A549 (cell line): ENCODE measurements around the gene CP. TPM values are rescaled to one million over a fixed set of nuclear protein-coding genes. Genes with fewer than 3 reads are reported as not detected.

ENCODE experiments used
- ATAC-seq, 2 experiments: fragments of 200-7000 bp in 1 of 2; fragments of >200 bp in 1 of 2; cut with Nextera tagmentation in 1 of 2; cut with Tn5 transposase in 1 of 2; 3 replicates each; pipeline versions ENCODE4 v1.8.0 to v1.9.1; 2018 to 2020; ENCODE audit warnings: mild to moderate bottlenecking in 1 of 2, moderate library complexity in 1 of 2
- CTCF ChIA-PET: fragments of 300-600 bp; sonication (Branson Sonifier 250); formaldehyde crosslinking; extraction: SDS; loops from one replicate; lab custom pipeline; 2021; ENCODE audit warnings: antibody characterized with exemption, inconsistent platforms; lab: Yijun Ruan, JAX
- POLR2A ChIA-PET: fragments of 350-600 bp; formaldehyde crosslinking; extraction: SDS; loops from one replicate; lab custom pipeline; 2021; ENCODE audit warnings: antibody characterized with exemption, inconsistent platforms; lab: Yijun Ruan, JAX
- DNase-seq, 2 experiments: peaks; one replicate each; pipeline versions ENCODE4 v3.0.0 to v3.0.0-alpha.2; 2011 to 2016; ENCODE audit warnings: low read depth in 1 of 2, low spot score in 1 of 2
- FAIRE-seq: peaks from 2 replicates; lab custom pipeline; 2011; peaks lifted over from hg19 to GRCh38; lab: Jason Lieb, UNC
- H3K27ac ChIP-seq, 2 experiments: fragments of >200 bp; sonication (Bioruptor Twin); formaldehyde crosslinking; 3 replicates each; pipeline ENCODE4 v1.5.1; 2016 to 2017
- H3K4me1 ChIP-seq: fragments of >200 bp; sonication (Bioruptor Twin); formaldehyde crosslinking; 3 replicates; pipeline ENCODE4 v1.6.1; 2016
- H3K4me2 ChIP-seq: fragments of >200 bp; sonication (Bioruptor Twin); formaldehyde crosslinking; 3 replicates; pipeline ENCODE4 v1.6.1; 2016
- H3K4me3 ChIP-seq: fragments of >200 bp; sonication (Bioruptor Twin); formaldehyde crosslinking; 3 replicates; pipeline ENCODE4 v1.5.1; 2016
- H3K9me3 ChIP-seq: fragments of >200 bp; sonication (Bioruptor Twin); formaldehyde crosslinking; 3 replicates; pipeline ENCODE4 v1.6.1; 2016
- ATOH8 ChIP-seq: fragments of 250-450 bp; sonication (Bioruptor Pico); IDR thresholded peaks from 2 replicates; pipeline ENCODE4 v1.5.0; 2020; ENCODE audit warnings: low read depth, mild to moderate bottlenecking, moderate library complexity
- BCL3 ChIP-seq: fragments of >200 bp; sonication (Bioruptor Twin); formaldehyde crosslinking; IDR thresholded peaks from 3 replicates; pipeline ENCODE4 v1.6.1; 2016
- BHLHE40 ChIP-seq: IDR thresholded peaks from 2 replicates; pipeline ENCODE4 v1.6.1; 2012; ENCODE audit warnings: low read depth, low read length, inconsistent platforms
- CBX8 ChIP-seq: fragments of 200-600 bp; sonication (generic); IDR thresholded peaks from 2 replicates; pipeline ENCODE4 v1.6.1; 2016
- EHMT2 ChIP-seq: fragments of 200-600 bp; sonication (generic); IDR thresholded peaks from 2 replicates; pipeline ENCODE4 v1.6.1; 2016; ENCODE audit warnings: antibody characterized with exemption, low read depth, mild to moderate bottlenecking, moderate library complexity
- ELK1 ChIP-seq: fragments of 150-350 bp; IDR thresholded peaks from 2 replicates; pipeline ENCODE4 v1.6.1; 2014; ENCODE audit warnings: low read depth, mild to moderate bottlenecking, low read length
- ESRRA ChIP-seq: fragments of 150-350 bp; IDR thresholded peaks from 2 replicates; pipeline ENCODE4 v1.6.1; 2014; ENCODE audit warnings: mild to moderate bottlenecking, low read length, borderline replicate concordance
- FOSL2 ChIP-seq, 2 experiments: fragments of 450-650 bp in 1 of 2; fragments of >200 bp in 1 of 2; sonication (Bioruptor Twin) in 1 of 2; formaldehyde crosslinking; IDR thresholded peaks; 2 replicates each; pipeline versions ENCODE4 v1.5.0 to v1.6.1; 2016 to 2020; ENCODE audit warnings: mild to moderate bottlenecking in 1 of 2, moderate library complexity in 1 of 2
- GATA3 ChIP-seq: IDR thresholded peaks from 2 replicates; pipeline ENCODE4 v1.6.1; 2012; ENCODE audit warnings: borderline replicate concordance
- HDAC2 ChIP-seq: fragments of 200-600 bp; sonication (generic); IDR thresholded peaks from 2 replicates; pipeline ENCODE4 v1.6.1; 2016
- HEYL ChIP-seq: fragments of 250-450 bp; sonication (Bioruptor Pico); IDR thresholded peaks from 2 replicates; pipeline ENCODE4 v1.8.0; 2021; ENCODE audit warnings: mild to moderate bottlenecking, moderate library complexity
- HMGXB4 ChIP-seq: fragments of 250-450 bp; sonication (Bioruptor Pico); IDR thresholded peaks from 2 replicates; pipeline ENCODE4 v1.5.0; 2021; ENCODE audit warnings: mild to moderate bottlenecking, moderate library complexity, borderline replicate concordance
- HOXA7 ChIP-seq: fragments of 250-450 bp; sonication (Bioruptor Pico); IDR thresholded peaks from 2 replicates; pipeline ENCODE4 v1.5.0; 2020; ENCODE audit warnings: mild to moderate bottlenecking, moderate library complexity
- HOXB5 ChIP-seq: fragments of 250-450 bp; sonication (Bioruptor Pico); IDR thresholded peaks from 2 replicates; pipeline ENCODE4 v1.5.0; 2020; ENCODE audit warnings: mild to moderate bottlenecking, moderate library complexity
- JUN ChIP-seq, 2 experiments: fragments of >200 bp; sonication (Bioruptor Twin); formaldehyde crosslinking; IDR thresholded peaks; 2 replicates in 1 of 2; 3 replicates in 1 of 2; pipeline ENCODE4 v1.6.1; 2016 to 2017
- JUNB ChIP-seq: fragments of >200 bp; sonication (Bioruptor Twin); formaldehyde crosslinking; IDR thresholded peaks from 2 replicates; pipeline ENCODE4 v1.6.1; 2016
- KDM5A ChIP-seq: fragments of 200-600 bp; sonication (generic); IDR thresholded peaks from 2 replicates; pipeline ENCODE4 v1.6.1; 2016; ENCODE audit warnings: antibody characterized with exemption, mild to moderate bottlenecking
- MYC ChIP-seq: IDR thresholded peaks from 2 replicates; pipeline ENCODE4 v1.6.1; 2012; ENCODE audit warnings: mild to moderate bottlenecking, inconsistent platforms, low read length, improper control_type of control experiment, borderline replicate concordance
- NR3C1 ChIP-seq: fragments of >200 bp; sonication (Bioruptor Twin); formaldehyde crosslinking; IDR thresholded peaks from 3 replicates; pipeline ENCODE4 v1.6.1; 2017
- RCOR1 ChIP-seq: fragments of 150-350 bp; IDR thresholded peaks from 2 replicates; pipeline ENCODE4 v1.6.1; 2014; ENCODE audit warnings: antibody characterized with exemption, low read length, low read depth
- REST ChIP-seq: fragments of 200-600 bp; sonication (generic); IDR thresholded peaks from 2 replicates; pipeline ENCODE4 v1.6.1; 2016; ENCODE audit warnings: antibody characterized with exemption, mild to moderate bottlenecking, moderate library complexity
- TFCP2L1 ChIP-seq: fragments of 250-450 bp; sonication (Bioruptor Pico); IDR thresholded peaks from 2 replicates; pipeline ENCODE4 v1.5.0; 2021; ENCODE audit warnings: mild to moderate bottlenecking
- TP53 ChIP-seq: fragments of 250-450 bp; sonication (Bioruptor Pico); IDR thresholded peaks from 2 replicates; pipeline ENCODE4 v1.5.0; 2021; ENCODE audit warnings: mild to moderate bottlenecking, moderate library complexity
- ZFP36 ChIP-seq: fragments of 450-650 bp; IDR thresholded peaks from 2 replicates; pipeline ENCODE4 v1.6.1; 2014; ENCODE audit warnings: borderline replicate concordance; ENCODE audit not compliant: partially characterized antibody
- WGBS: methylation state at CpG from one replicate; pipeline ENCODE4 v1.1.6; 2017; ENCODE audit errors: missing lambda C conversion rate; 5-methylcytosine and 5-hydroxymethylcytosine counted together
- polyA plus RNA-seq, 4 experiments: library from polyadenylated mRNA; depleted of rRNA in 3 of 4; stranded (reverse); fragments of >200 nt; fragmentation: RNase III in 1 of 4; extraction: RNeasy Plus Mini Kit Qiagen cat#74134 plus additional on column Dnase treatment in 1 of 4; gene quantifications; 2 replicates in 3 of 4; 3 replicates in 1 of 4; pipeline ENCODE4 v1.2.3, GENCODE V29; 2011 to 2017

The CP gene
- polyA plus RNA-seq, 2 of the 4 experiments (the other 2 are of a cell fraction), result 5.2 to 42.6 TPM

- no peak for TF ChIP-seq HMGXB4 (CRISPR knock-in tag)
- no peak; the same call in 1 of the 2 replicates for TF ChIP-seq FOSL2 (IDR thresholded peaks at IDR 0.05)
- peak; percentile 72 for TF ChIP-seq FOSL2 (CRISPR knock-in tag; IDR thresholded peaks at IDR 0.05)
- TF ChIP-seq REST, result no peak
- no peak for TF ChIP-seq RCOR1
- no peak for TF ChIP-seq NR3C1
- TF ChIP-seq HEYL (CRISPR knock-in tag), result no peak
- TF ChIP-seq ESRRA, result 0 out of 2 replicates have a peak, but pooled peaks have one; percentile 40
Measured at GRCh38 chr3:149216193-149216869, 5.3 kb downstream of the CP start (continued).

- ATAC-seq (peak in 1 of 2 experiments; percentile 17; a peak in 3 of 6 replicates), DNase-seq (peak in 1 of 2 experiments; percentile 52), FAIRE-seq (no peak)
- ChIA-PET POLR2A (interaction anchor here (2.1 kb wide), 1 partner anchor 36 kb away, joined by 13 read pairs; no protein-coding TSS in a partner anchor), CTCF (no interaction called here)
- Histone ChIP-seq H3K27ac (peak overlapping the region; percentile 62 to 86), H3K4me1 (peaks cover 35% of the 10 kb centered on the region), H3K9me3 (no peaks in the 10 kb centered on the region), H3K4me2 (peak overlapping the region; percentile 56), H3K4me3 (no peak overlapping the region)
- 53% methylated on average over 2 of the region's 2 CpGs for WGBS
- TF ChIP-seq ELK1 (no peak), REST (no peak), MYC (no peak), HOXA7 (CRISPR knock-in tag) (no peak), HOXB5 (CRISPR knock-in tag) (no peak), KDM5A (no peak), JUNB (no peak), HDAC2 (no peak), TP53 (no peak), TFCP2L1 (no peak), ZFP36 (no peak), BCL3 (no peak), NR3C1 (no peak), EHMT2 (no peak), BHLHE40 (no peak), ATOH8 (CRISPR knock-in tag) (no peak), JUN (IDR thresholded peaks at IDR 0.05) (no peak), GATA3 (no peak), HEYL (CRISPR knock-in tag) (no peak), CBX8 (no peak)
Measured at GRCh38 chr3:149215515-149215914, 6.1 kb downstream of the CP start.
